ENCODE data around the gene SNX17.

GRCh38 chr2:27335311-27335710, 35.1 kb upstream of the SNX17 start:
- TF ChIP-seq POLR2A (IDR thresholded peaks at IDR 0.05), result no peak
- TF ChIP-seq POLR2AphosphoS5 (IDR thresholded peaks at IDR 0.05), result no peak
- no peak for TF ChIP-seq CTCF (IDR thresholded peaks at IDR 0.05)
